ENCODE data around the gene MYMX. TPM values are rescaled to one million over a fixed set of nuclear protein-coding genes. Genes with fewer than 3 reads are reported as not detected.

The MYMX gene
- total and polyA plus RNA-seq, 2 of the 13 experiments (the other 11 are each of a cell fraction or from before 2014, with no cell fraction given) = not detected

GRCh38 chr6:44223319-44224028 is 6.7 kb downstream of the MYMX start, which contains the start of gene SLC29A1 (continued):
- TF ChIP-seq, protein P1, sequence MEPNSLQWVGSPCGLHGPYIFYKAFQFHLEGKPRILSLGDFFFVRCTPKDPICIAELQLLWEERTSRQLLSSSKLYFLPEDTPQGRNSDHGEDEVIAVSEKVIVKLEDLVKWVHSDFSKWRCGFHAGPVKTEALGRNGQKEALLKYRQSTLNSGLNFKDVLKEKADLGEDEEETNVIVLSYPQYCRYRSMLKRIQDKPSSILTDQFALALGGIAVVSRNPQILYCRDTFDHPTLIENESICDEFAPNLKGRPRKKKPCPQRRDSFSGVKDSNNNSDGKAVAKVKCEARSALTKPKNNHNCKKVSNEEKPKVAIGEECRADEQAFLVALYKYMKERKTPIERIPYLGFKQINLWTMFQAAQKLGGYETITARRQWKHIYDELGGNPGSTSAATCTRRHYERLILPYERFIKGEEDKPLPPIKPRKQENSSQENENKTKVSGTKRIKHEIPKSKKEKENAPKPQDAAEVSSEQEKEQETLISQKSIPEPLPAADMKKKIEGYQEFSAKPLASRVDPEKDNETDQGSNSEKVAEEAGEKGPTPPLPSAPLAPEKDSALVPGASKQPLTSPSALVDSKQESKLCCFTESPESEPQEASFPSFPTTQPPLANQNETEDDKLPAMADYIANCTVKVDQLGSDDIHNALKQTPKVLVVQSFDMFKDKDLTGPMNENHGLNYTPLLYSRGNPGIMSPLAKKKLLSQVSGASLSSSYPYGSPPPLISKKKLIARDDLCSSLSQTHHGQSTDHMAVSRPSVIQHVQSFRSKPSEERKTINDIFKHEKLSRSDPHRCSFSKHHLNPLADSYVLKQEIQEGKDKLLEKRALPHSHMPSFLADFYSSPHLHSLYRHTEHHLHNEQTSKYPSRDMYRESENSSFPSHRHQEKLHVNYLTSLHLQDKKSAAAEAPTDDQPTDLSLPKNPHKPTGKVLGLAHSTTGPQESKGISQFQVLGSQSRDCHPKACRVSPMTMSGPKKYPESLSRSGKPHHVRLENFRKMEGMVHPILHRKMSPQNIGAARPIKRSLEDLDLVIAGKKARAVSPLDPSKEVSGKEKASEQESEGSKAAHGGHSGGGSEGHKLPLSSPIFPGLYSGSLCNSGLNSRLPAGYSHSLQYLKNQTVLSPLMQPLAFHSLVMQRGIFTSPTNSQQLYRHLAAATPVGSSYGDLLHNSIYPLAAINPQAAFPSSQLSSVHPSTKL (CRISPR knock-in tag; IDR thresholded peaks at IDR 0.05) = peak; percentile 66
- TF ChIP-seq ATF5 (CRISPR knock-in tag; IDR thresholded peaks at IDR 0.05; ENCODE audit: low read depth) (no peak), HOXD1 (CRISPR knock-in tag; IDR thresholded peaks at IDR 0.05) (0 out of 2 replicates have a peak, but pooled peaks have one; percentile 74), ZNF75D (CRISPR knock-in tag; IDR thresholded peaks at IDR 0.05; ENCODE audit: borderline replicate concordance) (no peak), KLF6 (CRISPR knock-in tag; IDR thresholded peaks at IDR 0.05) (peak; percentile 88), JARID2 (CRISPR knock-in tag; IDR thresholded peaks at IDR 0.05; ENCODE audit: insufficient replicate concordance) (no peak), ZNF83 (CRISPR knock-in tag; IDR thresholded peaks at IDR 0.05; ENCODE audit: borderline replicate concordance) (peak; percentile 49), ZNF558 (CRISPR knock-in tag; IDR thresholded peaks at IDR 0.05; ENCODE audit: borderline replicate concordance) (peak; percentile 79; the same call in 1 of the 2 replicates), ZNF550 (CRISPR knock-in tag; IDR thresholded peaks at IDR 0.05; ENCODE audit: borderline replicate concordance) (no peak; the same call in 1 of the 2 replicates), AHDC1 (CRISPR knock-in tag; IDR thresholded peaks at IDR 0.05; ENCODE audit: borderline replicate concordance) (no peak), ZSCAN21 (CRISPR knock-in tag; IDR thresholded peaks at IDR 0.05; ENCODE audit: borderline replicate concordance) (peak; percentile 66), BCL6 (CRISPR knock-in tag; IDR thresholded peaks at IDR 0.05) (peak; percentile 51; the same call in 1 of the 2 replicates), ZNF841 (CRISPR knock-in tag; IDR thresholded peaks at IDR 0.05; ENCODE audit: borderline replicate concordance) (no peak), ZSCAN31 (CRISPR knock-in tag; IDR thresholded peaks at IDR 0.05; ENCODE audit: low read depth) (peak; percentile 85), ZNF572 (CRISPR knock-in tag; IDR thresholded peaks at IDR 0.05) (no peak), ZNF263 (CRISPR knock-in tag; IDR thresholded peaks at IDR 0.05) (peak; percentile 68; the same call in 1 of the 2 replicates)
- TF ChIP-seq, protein P2, sequence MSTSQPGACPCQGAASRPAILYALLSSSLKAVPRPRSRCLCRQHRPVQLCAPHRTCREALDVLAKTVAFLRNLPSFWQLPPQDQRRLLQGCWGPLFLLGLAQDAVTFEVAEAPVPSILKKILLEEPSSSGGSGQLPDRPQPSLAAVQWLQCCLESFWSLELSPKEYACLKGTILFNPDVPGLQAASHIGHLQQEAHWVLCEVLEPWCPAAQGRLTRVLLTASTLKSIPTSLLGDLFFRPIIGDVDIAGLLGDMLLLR (CRISPR knock-in tag; IDR thresholded peaks at IDR 0.05) = peak; percentile 47; the same call in 1 of the 2 replicates
